SU-DHL-6 (cell line): Measurements from ENCODE around the gene GJC2.

Experiments used
- EZH2phosphoT487 ChIP-seq: fragments of 200-600 bp; sonication (generic), shearing (Covaris generic); conservative IDR thresholded peaks from 2 replicates; pipeline ENCODE4 v1.6.1; 2018; ENCODE audit warnings: mild to moderate bottlenecking, antibody characterized with exemption, low read length, moderate library complexity, mixed read lengths
- TF ChIP-seq, protein P1 (sequence below): fragments of 200-600 bp; sonication (generic); IDR thresholded peaks from one replicate; pipeline ENCODE4 v1.5.1; 2017; ENCODE audit warnings: antibody characterized with exemption, mild to moderate bottlenecking, low read length, moderate library complexity; ENCODE audit not compliant: insufficient read depth, poor library complexity, severe bottlenecking

DNA sequence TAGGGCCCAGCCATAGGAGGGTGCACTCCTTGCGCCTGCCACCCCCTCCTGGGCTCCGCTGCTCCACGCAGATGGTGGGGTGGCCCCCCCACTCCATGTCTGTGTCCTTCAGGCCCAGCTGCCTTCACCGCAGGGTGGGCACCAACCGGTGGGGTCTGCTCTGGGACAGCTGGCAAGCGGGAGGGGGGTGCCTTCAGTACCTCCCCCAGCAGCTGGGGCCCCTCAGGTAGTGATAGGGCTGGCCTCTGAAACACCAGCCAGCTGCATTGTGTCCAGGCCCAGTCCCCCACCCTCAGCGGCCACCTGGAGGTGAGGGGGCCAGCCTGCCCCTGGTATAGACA is 360 bp downstream of the GJC2 start:
- TF ChIP-seq, protein P1, sequence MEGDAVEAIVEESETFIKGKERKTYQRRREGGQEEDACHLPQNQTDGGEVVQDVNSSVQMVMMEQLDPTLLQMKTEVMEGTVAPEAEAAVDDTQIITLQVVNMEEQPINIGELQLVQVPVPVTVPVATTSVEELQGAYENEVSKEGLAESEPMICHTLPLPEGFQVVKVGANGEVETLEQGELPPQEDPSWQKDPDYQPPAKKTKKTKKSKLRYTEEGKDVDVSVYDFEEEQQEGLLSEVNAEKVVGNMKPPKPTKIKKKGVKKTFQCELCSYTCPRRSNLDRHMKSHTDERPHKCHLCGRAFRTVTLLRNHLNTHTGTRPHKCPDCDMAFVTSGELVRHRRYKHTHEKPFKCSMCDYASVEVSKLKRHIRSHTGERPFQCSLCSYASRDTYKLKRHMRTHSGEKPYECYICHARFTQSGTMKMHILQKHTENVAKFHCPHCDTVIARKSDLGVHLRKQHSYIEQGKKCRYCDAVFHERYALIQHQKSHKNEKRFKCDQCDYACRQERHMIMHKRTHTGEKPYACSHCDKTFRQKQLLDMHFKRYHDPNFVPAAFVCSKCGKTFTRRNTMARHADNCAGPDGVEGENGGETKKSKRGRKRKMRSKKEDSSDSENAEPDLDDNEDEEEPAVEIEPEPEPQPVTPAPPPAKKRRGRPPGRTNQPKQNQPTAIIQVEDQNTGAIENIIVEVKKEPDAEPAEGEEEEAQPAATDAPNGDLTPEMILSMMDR, result no peak
- TF ChIP-seq EZH2phosphoT487, result no peak
